A549 (cell line): ENCODE measurements around the gene GMPR.

Experiments used
- CTCF ChIP-seq: fragments of >200 bp; sonication (Bioruptor Twin); formaldehyde crosslinking; IDR thresholded peaks from 3 replicates; pipeline ENCODE4 v1.5.1; 2016
- FOSL2 ChIP-seq, 2 experiments: fragments of 450-650 bp in 1 of 2; fragments of >200 bp in 1 of 2; sonication (Bioruptor Twin) in 1 of 2; formaldehyde crosslinking; IDR thresholded peaks; 2 replicates each; pipeline versions ENCODE4 v1.5.0 to v1.6.1; 2016 to 2020; ENCODE audit warnings: mild to moderate bottlenecking in 1 of 2, moderate library complexity in 1 of 2
- SREBF2 ChIP-seq: fragments of 450-650 bp; IDR thresholded peaks from 2 replicates; pipeline ENCODE4 v1.6.1; 2014; ENCODE audit warnings: mild to moderate bottlenecking, moderate library complexity
- TF ChIP-seq, protein P1 (sequence below): IDR thresholded peaks from 2 replicates; pipeline ENCODE4 v1.6.1; 2012

DNA sequence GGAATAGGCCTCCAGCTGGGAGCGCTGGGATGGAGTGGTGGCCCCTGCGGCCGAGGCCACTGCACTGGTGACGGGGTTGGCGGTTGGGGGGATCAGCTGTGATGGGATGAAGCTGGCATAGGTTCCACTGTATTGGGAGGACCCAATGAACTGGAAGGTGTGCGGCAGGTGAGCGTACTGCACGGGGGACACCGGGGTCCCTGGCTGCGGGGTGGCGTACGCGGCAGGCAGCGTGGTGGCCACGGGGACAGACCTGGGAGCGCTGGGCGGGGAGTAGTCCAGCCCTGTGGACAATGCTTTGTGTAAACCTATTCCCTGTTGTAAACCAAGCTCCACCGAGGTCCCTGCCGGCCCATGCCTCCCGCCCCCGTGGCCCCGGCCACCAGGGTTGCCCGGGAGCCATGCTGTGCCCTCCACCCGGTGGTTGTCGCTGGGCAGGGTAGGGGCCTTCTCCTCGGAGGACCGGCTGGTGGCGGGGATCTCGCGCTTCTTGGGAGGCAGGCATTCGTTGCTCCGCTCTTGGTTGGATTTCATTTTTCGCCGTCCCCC, 89.5 kb downstream of the GMPR start:
- no peak for TF ChIP-seq CTCF
- no peak for TF ChIP-seq FOSL2 (IDR thresholded peaks at IDR 0.05)
- TF ChIP-seq FOSL2 (CRISPR knock-in tag; IDR thresholded peaks at IDR 0.05): no peak
- TF ChIP-seq, protein P1, sequence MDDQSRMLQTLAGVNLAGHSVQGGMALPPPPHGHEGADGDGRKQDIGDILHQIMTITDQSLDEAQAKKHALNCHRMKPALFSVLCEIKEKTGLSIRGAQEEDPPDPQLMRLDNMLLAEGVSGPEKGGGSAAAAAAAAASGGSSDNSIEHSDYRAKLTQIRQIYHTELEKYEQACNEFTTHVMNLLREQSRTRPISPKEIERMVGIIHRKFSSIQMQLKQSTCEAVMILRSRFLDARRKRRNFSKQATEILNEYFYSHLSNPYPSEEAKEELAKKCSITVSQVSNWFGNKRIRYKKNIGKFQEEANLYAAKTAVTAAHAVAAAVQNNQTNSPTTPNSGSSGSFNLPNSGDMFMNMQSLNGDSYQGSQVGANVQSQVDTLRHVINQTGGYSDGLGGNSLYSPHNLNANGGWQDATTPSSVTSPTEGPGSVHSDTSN: no peak
- TF ChIP-seq SREBF2: no peak
